Effector CD4-positive, alpha-beta T cell (primary cell): Measurements from ENCODE around the gene ZNF154.

Source experiments
- DNase-seq: peaks from one replicate; pipeline ENCODE4 v3.0.0-alpha.2; 2020

The ZNF154 gene

DNA sequence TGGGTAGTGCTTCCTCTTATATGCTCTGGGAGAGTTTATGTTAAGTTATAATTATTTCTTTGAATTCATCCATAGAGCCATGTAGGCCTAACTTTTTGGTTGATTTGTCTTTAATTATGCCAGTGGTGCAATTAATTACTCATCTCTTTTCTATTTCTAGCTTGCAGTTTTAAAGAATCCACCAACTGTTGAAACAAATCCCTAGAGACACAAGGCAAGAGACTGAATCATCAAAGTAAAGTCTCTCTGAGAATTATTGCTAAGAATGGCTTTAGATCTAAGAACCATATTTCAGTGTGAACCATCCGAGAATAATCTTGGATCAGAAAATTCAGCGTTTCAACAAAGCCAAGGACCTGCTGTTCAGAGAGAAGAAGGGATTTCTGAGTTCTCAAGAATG lies 33.1 kb downstream of the ZNF154 start:
- no peak for DNase-seq

DNA sequence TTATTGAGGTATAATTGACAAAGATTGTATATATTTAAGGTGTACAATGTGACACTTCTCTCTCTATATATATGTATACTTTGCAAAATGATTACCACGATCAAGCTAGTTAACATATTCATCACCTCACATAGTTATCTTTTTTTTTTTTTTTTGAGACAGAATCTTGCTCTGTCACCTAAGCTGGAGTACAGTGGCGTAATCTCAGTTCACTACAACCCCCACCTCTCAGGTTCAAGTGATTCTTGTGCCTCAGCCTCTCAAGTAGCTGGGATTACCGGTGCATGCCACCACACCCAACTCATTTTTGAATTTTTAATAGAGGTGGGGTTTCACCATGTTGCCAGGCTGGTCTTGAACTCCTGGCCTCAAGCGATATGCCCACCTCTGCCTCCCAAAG lies 36.5 kb downstream of the ZNF154 start:
- no peak for DNase-seq

DNA sequence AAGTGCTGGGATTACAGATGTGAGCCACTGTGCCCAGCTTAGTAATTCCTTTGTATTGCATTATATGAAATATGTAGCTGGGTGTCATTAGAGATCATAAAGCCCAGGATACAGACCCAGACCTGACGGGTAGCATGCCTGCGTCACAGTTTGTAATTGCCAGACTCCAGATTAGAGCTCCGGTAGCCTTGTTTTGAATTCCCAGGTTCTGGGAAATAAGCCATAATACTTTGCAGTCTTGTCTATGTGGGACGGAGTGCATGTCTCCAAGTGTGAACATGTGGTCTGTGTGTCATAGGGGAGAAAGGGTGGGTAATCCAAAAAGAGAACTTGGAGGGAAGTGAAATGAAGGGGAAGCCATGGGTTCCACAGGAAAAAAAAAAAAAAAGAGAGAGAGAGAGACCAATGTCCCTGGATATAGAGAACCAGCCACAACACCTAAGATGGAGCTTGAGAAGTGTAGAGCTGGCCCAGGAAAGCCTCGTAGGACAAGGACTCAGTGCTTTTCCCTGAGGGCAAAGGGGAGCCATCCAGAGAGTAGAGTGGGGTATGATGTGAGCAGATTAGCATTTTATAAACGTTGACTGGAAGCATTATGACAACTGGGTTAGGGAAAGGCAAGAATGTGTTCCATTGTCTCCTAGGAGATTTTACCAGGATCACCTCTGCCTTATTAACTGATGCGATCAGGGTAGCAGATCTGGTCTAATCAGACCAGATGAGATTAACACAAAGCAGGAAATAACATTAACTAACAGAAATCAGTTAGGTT lies 37.7 kb downstream of the ZNF154 start:
- no peak for DNase-seq

DNA sequence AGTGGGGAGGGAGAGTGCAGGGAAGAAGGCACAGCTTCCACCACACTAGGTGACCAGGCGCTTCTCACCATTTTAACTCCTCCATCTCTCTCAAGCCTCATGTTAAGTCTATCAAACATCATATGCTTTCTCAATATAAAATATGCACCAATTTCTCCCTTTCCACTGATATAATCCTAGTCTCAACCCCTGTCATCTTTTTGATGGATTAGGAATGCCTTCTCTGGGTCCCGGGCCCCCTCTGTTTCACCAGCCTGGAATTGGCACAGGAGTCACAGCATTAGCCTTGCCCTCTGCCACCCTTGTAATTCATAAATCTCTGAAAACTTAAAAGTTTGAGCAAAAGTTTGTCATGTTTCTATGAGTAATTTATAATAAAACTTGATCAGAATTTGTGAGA lies 40.4 kb downstream of the ZNF154 start, which contains the start of gene ZSCAN4:
Gene ZSCAN4 (plus strand): TSS at position 301 of the 400 bp plus-strand sequence. CDS start 7,211 bp downstream, outside the sequence.
- DNase-seq, result no peak

DNA sequence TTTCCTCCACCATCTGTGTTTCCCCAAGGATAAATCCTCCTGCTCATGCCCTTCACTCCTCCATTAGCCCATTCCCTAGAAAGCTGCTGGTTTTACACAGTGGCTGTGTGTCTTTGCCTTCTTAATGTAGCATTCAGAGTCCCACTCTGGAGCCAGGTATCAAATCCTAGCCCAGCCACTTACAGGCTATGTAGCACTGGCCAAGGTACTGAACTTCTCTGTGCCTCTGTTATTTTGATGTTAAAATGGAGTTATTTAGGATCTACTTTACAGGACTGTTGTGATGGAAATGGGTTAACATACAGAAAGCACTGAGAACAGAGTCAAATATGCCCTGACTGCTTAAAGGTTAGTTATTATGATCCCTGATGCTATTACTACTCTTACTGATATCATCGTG lies 41.8 kb downstream of the ZNF154 start:
- no peak for DNase-seq

DNA sequence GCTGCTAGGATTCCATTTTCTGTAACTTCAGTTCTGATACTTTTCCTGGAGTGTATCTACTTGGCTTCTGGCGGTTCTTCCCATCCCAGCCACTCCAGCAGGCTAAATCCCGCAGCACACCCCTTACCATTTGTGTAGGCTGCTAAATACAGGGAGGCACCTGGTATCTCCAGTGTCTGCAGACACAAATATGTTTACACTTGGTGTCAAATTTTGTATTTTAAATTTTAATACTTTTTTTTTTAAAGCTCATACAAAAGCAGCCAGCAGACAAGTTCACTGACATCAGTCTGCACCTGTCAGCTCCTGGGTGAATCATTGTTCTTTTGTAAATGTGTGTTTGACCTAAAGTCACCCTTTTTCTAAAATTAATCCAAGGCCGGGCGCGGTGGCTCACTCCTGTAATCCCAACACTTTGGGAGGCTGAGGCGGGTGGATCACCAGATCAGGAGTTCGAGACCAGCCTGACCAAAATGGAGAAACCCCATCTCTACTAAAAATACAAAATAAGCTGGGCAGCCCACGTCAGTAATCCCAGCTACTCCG lies 43.7 kb downstream of the ZNF154 start:
- DNase-seq, result no peak

DNA sequence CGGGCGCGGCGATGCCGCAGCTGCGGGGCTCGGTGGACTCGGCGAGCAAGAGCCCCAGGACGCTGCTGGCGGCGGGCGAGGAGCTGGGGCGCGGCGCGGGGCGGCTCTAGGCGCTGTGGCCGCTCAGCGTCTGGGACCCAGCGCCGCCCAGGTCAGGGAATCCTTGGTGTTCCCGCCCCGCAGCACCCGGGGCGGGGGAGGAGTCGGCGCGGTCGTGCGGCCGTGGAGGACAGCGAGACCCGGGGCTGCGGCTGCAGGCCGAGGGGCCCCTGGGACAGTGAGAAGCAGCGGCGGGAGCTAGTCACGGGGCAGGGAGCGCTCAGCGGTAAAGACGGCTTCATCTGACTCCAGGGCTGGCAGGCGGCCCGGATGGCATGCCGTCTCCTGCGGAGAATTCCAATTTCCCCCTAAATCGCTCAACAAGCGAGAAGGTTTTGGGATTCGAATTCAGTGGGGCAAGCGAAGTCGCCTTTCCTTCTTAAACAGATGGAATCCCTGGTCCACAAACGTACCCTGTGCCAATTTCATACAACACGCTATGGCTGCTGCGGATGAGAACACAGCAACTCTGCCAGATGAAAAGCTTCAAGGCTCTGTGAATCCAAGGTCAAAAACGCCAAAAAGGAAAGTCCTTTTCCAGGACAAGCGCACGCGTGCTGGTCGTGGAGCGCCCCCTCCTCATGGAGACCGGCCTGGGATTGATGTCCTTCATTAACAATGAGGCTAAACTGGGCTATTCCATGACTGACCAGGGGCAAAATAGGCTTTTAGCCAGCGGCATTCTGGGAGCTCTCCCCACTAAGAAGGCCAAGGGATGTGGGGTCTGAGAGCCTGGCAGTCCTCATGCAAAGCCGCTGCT lies 44.5 kb downstream of the ZNF154 start:
- DNase-seq, result no peak

DNA sequence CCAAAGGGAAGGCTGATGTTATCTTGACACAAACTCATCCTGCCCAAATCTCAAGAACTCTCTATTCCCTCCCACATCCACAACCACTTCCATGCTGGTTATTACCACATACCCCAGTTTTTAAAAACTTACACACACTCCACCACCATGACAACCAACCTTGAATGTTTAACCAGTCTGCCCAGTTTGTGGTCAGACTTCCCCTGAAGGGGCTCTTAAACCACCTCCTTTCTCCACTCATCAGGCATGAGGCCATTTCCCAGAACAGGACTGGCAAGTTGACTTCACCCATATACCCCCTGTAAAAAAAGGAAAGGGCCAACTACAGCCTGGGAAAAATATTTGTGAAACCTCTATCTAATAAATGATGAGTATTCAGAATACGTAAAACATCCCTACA lies 52.7 kb downstream of the ZNF154 start:
- DNase-seq, result no peak

DNA sequence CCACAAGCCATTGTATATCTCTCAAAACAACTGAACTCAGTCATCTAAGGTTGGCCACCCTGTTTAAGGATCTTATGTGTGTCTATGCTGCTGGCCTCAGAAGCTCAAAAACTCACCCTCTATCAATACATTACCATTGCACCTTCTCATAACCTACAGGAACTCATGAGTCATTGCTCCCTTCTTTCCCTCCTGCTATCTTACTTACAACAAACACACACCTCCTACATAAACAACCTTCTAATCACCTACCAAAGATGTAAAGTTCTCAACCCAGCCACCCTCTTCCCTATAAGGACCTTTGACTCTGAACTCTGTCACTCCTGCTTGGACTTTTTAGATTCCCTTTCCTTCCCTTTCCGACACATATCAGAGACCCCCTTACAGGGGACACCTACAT lies 53.6 kb downstream of the ZNF154 start:
- DNase-seq, result no peak

DNA sequence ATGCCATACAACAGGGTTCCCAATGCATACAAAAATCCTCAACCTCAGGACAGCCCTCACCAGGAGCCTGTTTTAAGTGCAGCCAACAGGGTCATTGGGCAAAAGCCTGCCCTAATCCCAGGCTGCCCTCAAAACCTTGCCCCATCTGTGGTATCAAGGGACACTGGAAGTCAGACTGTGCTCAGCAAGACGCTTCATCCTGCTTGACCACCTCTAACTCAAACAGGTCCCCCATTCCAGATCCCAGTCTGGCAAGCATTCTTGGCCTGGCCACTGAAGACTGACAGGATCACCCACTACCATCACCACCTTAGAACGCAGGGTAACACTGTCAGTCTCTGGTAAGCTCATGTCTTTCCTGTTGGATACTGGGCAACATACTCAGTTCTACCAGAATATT lies 55.3 kb downstream of the ZNF154 start:
- DNase-seq, result no peak

DNA sequence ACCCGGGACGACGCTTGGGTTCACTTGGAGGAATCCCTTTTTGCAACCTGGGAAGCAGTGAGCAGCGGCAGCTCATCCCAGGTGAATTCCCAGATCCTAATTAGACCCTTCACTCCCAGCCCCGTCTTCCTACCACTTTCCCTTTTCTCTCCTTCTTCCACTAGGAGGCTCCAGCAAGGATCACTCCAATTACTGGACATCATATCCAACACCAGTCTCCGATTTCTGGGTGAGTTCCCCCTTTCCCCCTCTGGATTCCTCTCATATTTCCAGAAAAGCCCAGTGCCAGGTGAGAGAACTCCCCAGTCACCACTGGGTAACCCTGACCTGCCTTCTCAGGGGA lies 57.4 kb downstream of the ZNF154 start:
- no peak for DNase-seq

DNA sequence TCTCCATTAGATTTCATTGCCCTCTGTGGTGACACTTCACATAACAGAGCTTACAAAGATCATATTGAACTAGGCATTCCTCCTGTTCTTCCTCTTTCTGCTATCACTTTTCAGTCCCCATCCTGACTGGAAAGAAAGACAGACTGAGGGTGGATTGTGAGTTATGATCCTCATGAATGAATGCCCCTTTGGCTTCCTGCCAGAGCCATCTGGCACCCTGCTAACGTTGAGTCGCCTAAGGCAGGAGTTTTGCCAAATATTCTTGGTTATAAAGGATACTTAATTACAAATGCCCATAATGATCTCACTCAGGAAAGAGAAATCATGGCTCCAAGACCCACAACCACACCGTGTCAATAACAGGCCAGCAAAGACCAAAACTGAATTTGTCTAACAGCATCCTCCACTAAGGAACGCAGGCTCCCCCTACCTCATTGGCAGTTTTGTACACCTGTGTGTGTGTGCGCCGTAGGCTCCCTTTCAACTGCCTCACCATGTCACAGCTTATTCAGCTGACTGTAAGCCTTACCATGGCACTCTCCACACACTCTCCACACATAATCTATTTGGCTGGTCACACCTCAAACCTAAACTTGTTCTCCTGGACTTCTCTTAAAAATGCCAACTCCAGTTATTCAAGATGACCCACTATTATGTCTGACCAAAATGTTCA lies 60.5 kb downstream of the ZNF154 start:
- DNase-seq, result no peak
